A673 (cell line): ENCODE measurements around the gene PCSK7. TPM values are rescaled to one million over a fixed set of nuclear protein-coding genes. Genes with fewer than 3 reads are reported as not detected.
A peak's percentile ranks its signal among the peaks of the same experiment; 100 is the strongest.
"Not testable (repeated sequence)": the region's sequence is repeated elsewhere in the genome, so short reads cannot be mapped to it uniquely, and the experiment has no call there.

Experiments used
- BruUV-seq: library from RNA; stranded (reverse); fragments of 400-500 nt; replicated peaks from 2 replicates; lab custom pipeline; 2021; lab: Mats Ljungman, UMichigan
- CTCF ChIA-PET: fragments of 300-600 bp; sonication (Branson Sonifier 250); formaldehyde crosslinking; loops from one replicate; lab custom pipeline; 2022; ENCODE audit warnings: antibody characterized with exemption; lab: Charles Lee
- POLR2A ChIA-PET: fragments of 300-600 bp; sonication (Branson Sonifier 250); formaldehyde crosslinking; loops from one replicate; lab custom pipeline; 2022; ENCODE audit warnings: antibody characterized with exemption; ENCODE audit not compliant: low non-redundant PET; lab: Charles Lee
- DNase-seq: peaks from one replicate; pipeline ENCODE4 v3.0.0-alpha.2; 2015; ENCODE audit warnings: low spot score
- H3K27ac ChIP-seq: fragments of 200-600 bp; sonication (generic); 2 replicates; pipeline ENCODE4 v1.5.1; 2016; ENCODE audit warnings: mixed run types, low read depth, mild to moderate bottlenecking, mixed read lengths, antibody characterized with exemption, low read length; ENCODE audit not compliant: poor library complexity, severe bottlenecking
- H3K27me3 ChIP-seq: fragments of 200-600 bp; sonication (generic); replicated peaks from 2 replicates; pipeline ENCODE4 v1.6.1; 2017; ENCODE audit warnings: mixed run types, low read depth, mild to moderate bottlenecking, mixed read lengths, antibody characterized with exemption, low read length; ENCODE audit not compliant: insufficient read depth, poor library complexity
- H3K36me3 ChIP-seq: fragments of 200-600 bp; sonication (generic); 2 replicates; pipeline ENCODE4 v1.6.1; 2016; ENCODE audit warnings: mixed run types, mild to moderate bottlenecking, mixed read lengths, antibody characterized with exemption, low read length; ENCODE audit not compliant: insufficient read depth, poor library complexity, severe bottlenecking
- H3K4me1 ChIP-seq: fragments of 200-600 bp; sonication (generic); 2 replicates; pipeline ENCODE4 v1.6.1; 2017; ENCODE audit warnings: mixed run types, mild to moderate bottlenecking, mixed read lengths, antibody characterized with exemption, low read length; ENCODE audit not compliant: insufficient read depth, poor library complexity, severe bottlenecking
- H3K4me3 ChIP-seq: fragments of 200-600 bp; sonication (generic); 2 replicates; pipeline ENCODE4 v1.5.1; 2016; ENCODE audit warnings: low read depth, mixed run types, mild to moderate bottlenecking, mixed read lengths, low read length; ENCODE audit not compliant: poor library complexity, severe bottlenecking
- H3K9me3 ChIP-seq: fragments of 200-600 bp; sonication (generic); 2 replicates; pipeline ENCODE4 v1.6.1; 2016; ENCODE audit warnings: mixed run types, low read depth, mild to moderate bottlenecking, mixed read lengths, antibody characterized with exemption, low read length; ENCODE audit not compliant: poor library complexity, severe bottlenecking
- EZH2 ChIP-seq: fragments of 200-600 bp; sonication (generic); IDR thresholded peaks from 2 replicates; pipeline ENCODE4 v1.6.1; 2017; ENCODE audit warnings: borderline replicate concordance, low read depth, mild to moderate bottlenecking, mixed read lengths, antibody characterized with exemption, low read length; ENCODE audit not compliant: poor library complexity, severe bottlenecking
- intact Hi-C: fragments of 100-400 bp; cut with micrococcal nuclease; formaldehyde crosslinking; loops from one replicate; pipeline ENCODE4 v1.10.0; 2022; ENCODE audit not compliant: unreplicated experiment
- total RNA-seq: library from RNA; stranded (reverse); gene quantifications from 2 replicates; pipeline ENCODE4 v1.2.3, GENCODE V29; 2021
- TF ChIP-seq, protein P1 (sequence below): fragments of 300-800, 200-600 bp; sonication (generic); conservative IDR thresholded peaks from 2 replicates; pipeline ENCODE4 v1.5.1; 2017; ENCODE audit warnings: low read depth, mild to moderate bottlenecking, antibody characterized with exemption, low read length, moderate library complexity, mixed read lengths

The PCSK7 gene
- total RNA-seq, 1 experiment from 2014 or later, result 49.0 TPM

DNA sequence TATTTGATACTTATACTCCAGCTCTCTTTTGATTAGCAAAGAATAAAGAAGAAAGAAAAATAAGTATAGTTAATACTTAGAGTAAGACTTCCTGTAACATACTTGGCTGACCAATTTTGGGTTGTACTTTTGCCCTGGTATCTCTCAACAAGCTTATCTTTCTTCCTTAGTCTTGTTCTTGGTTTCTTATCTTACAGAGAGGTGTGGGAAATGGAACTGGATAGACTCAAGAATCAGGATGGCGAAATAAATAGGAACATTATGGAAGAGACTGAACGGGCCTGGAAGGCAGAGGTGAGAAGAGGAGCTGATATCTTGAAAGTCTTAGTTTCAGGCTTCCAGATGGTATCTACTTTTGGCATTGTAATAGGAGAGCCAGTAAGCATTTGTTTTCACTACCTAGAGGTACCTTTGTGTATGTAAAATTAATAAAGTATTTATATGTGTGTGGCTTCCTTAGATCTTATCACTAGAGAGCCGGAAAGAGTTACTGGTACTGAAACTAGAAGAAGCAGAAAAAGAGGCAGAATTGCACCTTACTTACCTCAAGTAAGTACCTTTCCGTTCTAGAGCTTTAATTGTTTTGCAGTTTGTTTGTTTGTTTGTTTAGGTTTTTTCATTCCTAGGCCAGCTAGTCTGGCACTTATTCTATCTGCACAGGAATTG, 48.0 kb upstream of the PCSK7 start:
- no peaks in the 10 kb centered on the region for H3K27me3 ChIP-seq
- TF ChIP-seq EZH2, result no peak
- TF ChIP-seq, protein P1, sequence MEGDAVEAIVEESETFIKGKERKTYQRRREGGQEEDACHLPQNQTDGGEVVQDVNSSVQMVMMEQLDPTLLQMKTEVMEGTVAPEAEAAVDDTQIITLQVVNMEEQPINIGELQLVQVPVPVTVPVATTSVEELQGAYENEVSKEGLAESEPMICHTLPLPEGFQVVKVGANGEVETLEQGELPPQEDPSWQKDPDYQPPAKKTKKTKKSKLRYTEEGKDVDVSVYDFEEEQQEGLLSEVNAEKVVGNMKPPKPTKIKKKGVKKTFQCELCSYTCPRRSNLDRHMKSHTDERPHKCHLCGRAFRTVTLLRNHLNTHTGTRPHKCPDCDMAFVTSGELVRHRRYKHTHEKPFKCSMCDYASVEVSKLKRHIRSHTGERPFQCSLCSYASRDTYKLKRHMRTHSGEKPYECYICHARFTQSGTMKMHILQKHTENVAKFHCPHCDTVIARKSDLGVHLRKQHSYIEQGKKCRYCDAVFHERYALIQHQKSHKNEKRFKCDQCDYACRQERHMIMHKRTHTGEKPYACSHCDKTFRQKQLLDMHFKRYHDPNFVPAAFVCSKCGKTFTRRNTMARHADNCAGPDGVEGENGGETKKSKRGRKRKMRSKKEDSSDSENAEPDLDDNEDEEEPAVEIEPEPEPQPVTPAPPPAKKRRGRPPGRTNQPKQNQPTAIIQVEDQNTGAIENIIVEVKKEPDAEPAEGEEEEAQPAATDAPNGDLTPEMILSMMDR, result no peak
- peaks cover 25% of the 10 kb centered on the region for H3K36me3 ChIP-seq
- CTCF ChIA-PET, result no interaction called here
- H3K4me1 ChIP-seq, result no peaks in the 10 kb centered on the region
- POLR2A ChIA-PET, result no interaction called here
- no peak overlapping the region for H3K27ac ChIP-seq
- H3K4me3 ChIP-seq, result no peak overlapping the region
- no peaks in the 10 kb centered on the region for H3K9me3 ChIP-seq
- no peak for DNase-seq
- BruUV-seq, result no TSS peak
- intact Hi-C loops, result no loop called here

DNA sequence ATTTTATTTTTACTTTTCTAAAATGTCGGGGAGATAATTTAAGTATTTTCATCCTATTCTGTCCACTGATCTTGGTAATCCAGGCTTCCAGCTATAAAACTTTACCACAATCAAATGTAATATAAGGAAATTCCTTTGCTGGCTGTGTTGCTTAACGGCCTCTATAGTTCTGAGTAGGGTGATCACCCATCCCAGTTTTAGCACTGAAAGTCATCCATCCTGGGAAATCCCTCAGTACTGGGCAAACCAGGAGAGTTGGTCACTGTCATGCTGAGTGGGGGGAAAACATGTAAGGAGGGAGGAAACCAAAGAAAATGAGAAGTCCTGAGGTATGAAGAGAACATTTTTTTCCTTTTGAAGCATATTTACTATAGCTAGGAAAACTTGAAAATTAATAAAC, 46.5 kb upstream of the PCSK7 start:
- DNase-seq, result no peak
- H3K4me1 ChIP-seq, result no peaks in the 10 kb centered on the region
- no peak for TF ChIP-seq EZH2
- TF ChIP-seq, protein P1, result no peak
- BruUV-seq, result no TSS peak
- peaks cover 15% of the 10 kb centered on the region for H3K36me3 ChIP-seq
- peaks cover 3% of the 10 kb centered on the region for H3K9me3 ChIP-seq
- POLR2A ChIA-PET, result no interaction called here
- intact Hi-C loops, result no loop called here
- no peak overlapping the region for H3K4me3 ChIP-seq
- no peak overlapping the region for H3K27ac ChIP-seq
- no peaks in the 10 kb centered on the region for H3K27me3 ChIP-seq
- CTCF ChIA-PET, result no interaction called here

DNA sequence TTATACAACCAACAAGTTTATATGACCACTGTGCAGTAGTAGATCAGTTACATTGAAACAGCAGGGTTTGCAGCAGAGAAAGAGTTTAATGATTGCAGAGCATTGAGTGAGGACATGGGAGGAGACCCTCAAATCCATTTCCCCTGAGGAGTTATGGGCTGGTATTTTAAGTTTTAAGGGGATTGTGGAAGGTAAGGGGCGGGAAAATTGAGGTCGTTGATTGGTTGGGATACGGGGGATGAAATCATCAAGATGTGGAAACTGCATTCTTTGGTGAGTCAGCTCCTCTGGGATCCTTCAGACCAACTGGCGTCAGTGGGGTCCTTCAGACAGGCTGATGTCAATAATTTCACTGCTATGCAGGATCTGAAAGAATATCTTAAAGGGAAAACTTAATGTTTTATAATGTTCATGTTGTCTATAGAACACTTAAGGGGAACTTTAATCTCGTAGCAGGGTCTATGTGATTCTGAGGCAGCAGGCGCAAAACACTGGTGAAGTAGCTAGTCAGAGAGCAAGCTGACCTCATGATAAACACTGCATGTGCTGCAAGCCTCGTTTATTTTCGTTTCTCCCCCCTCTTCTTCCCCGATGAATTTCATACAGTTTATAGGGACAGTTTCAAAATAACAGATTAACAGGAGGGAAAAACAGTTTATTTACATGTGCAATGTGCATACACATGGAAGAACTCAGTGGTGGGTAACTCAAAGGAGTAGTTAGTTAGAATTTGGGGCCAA, 41.8 kb upstream of the PCSK7 start:
- intact Hi-C loops, result no loop called here
- POLR2A ChIA-PET, result interaction anchor here (0.7 kb wide), 1 partner anchor 58 kb away, joined by 3 read pairs; no protein-coding TSS in a partner anchor
- H3K4me1 ChIP-seq, result no peaks in the 10 kb centered on the region
- CTCF ChIA-PET, result no interaction called here
- no peak overlapping the region for H3K4me3 ChIP-seq
- H3K27me3 ChIP-seq, result no peaks in the 10 kb centered on the region
- no TSS peak for BruUV-seq
- no peak for TF ChIP-seq EZH2
- TF ChIP-seq, protein P1, result no peak
- DNase-seq, result peak; percentile 84
- peaks cover 4% of the 10 kb centered on the region for H3K36me3 ChIP-seq
- H3K27ac ChIP-seq, result no peak overlapping the region
- peaks cover 8% of the 10 kb centered on the region for H3K9me3 ChIP-seq

- CTCF ChIA-PET, intact Hi-C loops, H3K27ac ChIP-seq, H3K36me3 ChIP-seq, H3K27me3 ChIP-seq, BruUV-seq, H3K9me3 ChIP-seq, H3K4me3 ChIP-seq, POLR2A ChIA-PET, DNase-seq, H3K4me1 ChIP-seq: not testable (repeated sequence)
These were observed 40.3 kb upstream of the PCSK7 start for GRCh38 chr11:117272175-117272574.
